ENCODE data around the gene RANBP1. TPM values are rescaled to one million over a fixed set of nuclear protein-coding genes. Genes with fewer than 3 reads are reported as not detected.

The RANBP1 gene
- total and polyA plus RNA-seq, 2 donors (not counting 1 experiment from before 2014, with no cell fraction given) = 67.0 to 77.6 TPM

- TF ChIP-seq CTCF (IDR thresholded peaks at IDR 0.05) (no peak), EZH2 (IDR thresholded peaks at IDR 0.05; ENCODE audit: borderline replicate concordance, insufficient read depth, low read depth, low read length, poor library complexity, severe bottlenecking) (no peak)
- no peak overlapping the region for H3K4me2 ChIP-seq (replicated peaks; ENCODE audit: low read depth, low read length, poor library complexity, severe bottlenecking)
- no peak overlapping the region for H3K27ac Mint-ChIP-seq
- H4K20me1 ChIP-seq (ENCODE audit: control insufficient read depth, insufficient read depth, low read length, poor library complexity, severe bottlenecking) = no peaks in the 10 kb centered on the region
- H3K4me3 Mint-ChIP-seq = no peak overlapping the region
- no peaks in the 10 kb centered on the region for H3K9me3 ChIP-seq (ENCODE audit: control extremely low read depth in 1 of 3, control insufficient read depth in 2 of 3, insufficient read depth in 1 of 3, low read length in 2 of 3)
- H3K9ac ChIP-seq (ENCODE audit: low read length) = no peak overlapping the region
- POLR2A ChIA-PET = no interaction called here
- peaks cover 3% of the 10 kb centered on the region for H3K27me3 Mint-ChIP-seq
- WGBS (ENCODE audit: insufficient coverage) = 93% methylated on average over 12 of the region's 12 CpGs
- H3K4me1 ChIP-seq (ENCODE audit: control insufficient read depth in 2 of 2, insufficient read depth in 2 of 2, low read length in 2 of 2) = no peaks in the 10 kb centered on the region
- H3K79me2 ChIP-seq (ENCODE audit: control insufficient read depth, insufficient read depth, low read length) = no peaks in the 10 kb centered on the region
- H2AFZ ChIP-seq (ENCODE audit: insufficient read depth, low read depth, low read length, poor library complexity, severe bottlenecking) = no peak overlapping the region
- no peaks in the 10 kb centered on the region for H3K9me3 Mint-ChIP-seq (ENCODE audit: insufficient read depth)
- no peaks in the 10 kb centered on the region for H3K27me3 ChIP-seq (replicated peaks in 1 of 4; ENCODE audit: control extremely low read depth in 1 of 4, control insufficient read depth in 3 of 4, insufficient read depth in 4 of 4, low read length in 3 of 4)
- intact Hi-C loops (cut with micrococcal nuclease) = no loop called here
- no peak overlapping the region for H3K4me3 ChIP-seq (ENCODE audit: control extremely low read depth in 1 of 5, extremely low read depth in 1 of 5, insufficient read depth in 1 of 5, low read depth in 2 of 5, low read length in 4 of 5)
- no peak for ATAC-seq (ENCODE audit: low read depth)
- DNase-seq = no peak
- no peaks in the 10 kb centered on the region for H3K36me3 ChIP-seq (replicated peaks in 1 of 2; ENCODE audit: control extremely low read depth in 1 of 2, control insufficient read depth in 1 of 2, extremely low read depth in 1 of 2, insufficient read depth in 2 of 2, low read length in 1 of 2)
- CTCF ChIA-PET = no interaction called here
- no peak overlapping the region for H3K27ac ChIP-seq (ENCODE audit: low read length in 2 of 2)
- no peaks in the 10 kb centered on the region for H3K4me1 Mint-ChIP-seq
Observed at GRCh38 chr22:20171288-20172140, 55.6 kb downstream of the RANBP1 start.

- ChIA-PET CTCF (no interaction called here), POLR2A (no interaction called here)
- no peaks in the 10 kb centered on the region for H3K27me3 ChIP-seq (replicated peaks in 1 of 4; ENCODE audit: control extremely low read depth in 1 of 4, control insufficient read depth in 3 of 4, insufficient read depth in 4 of 4, low read length in 3 of 4)
- Mint-ChIP-seq H3K9me3 (ENCODE audit: insufficient read depth) (no peaks in the 10 kb centered on the region), H3K27me3 (peaks cover 3% of the 10 kb centered on the region), H3K27ac (no peak overlapping the region), H3K4me3 (no peak overlapping the region), H3K4me1 (no peaks in the 10 kb centered on the region)
- no peak overlapping the region for H3K4me2 ChIP-seq (replicated peaks; ENCODE audit: low read depth, low read length, poor library complexity, severe bottlenecking)
- no peak for DNase-seq
- H3K9me3 ChIP-seq (ENCODE audit: control extremely low read depth in 1 of 3, control insufficient read depth in 2 of 3, insufficient read depth in 1 of 3, low read length in 2 of 3) = no peaks in the 10 kb centered on the region
- no peak overlapping the region for H3K4me3 ChIP-seq (ENCODE audit: control extremely low read depth in 1 of 5, extremely low read depth in 1 of 5, insufficient read depth in 1 of 5, low read depth in 2 of 5, low read length in 4 of 5)
- no peaks in the 10 kb centered on the region for H4K20me1 ChIP-seq (ENCODE audit: control insufficient read depth, insufficient read depth, low read length, poor library complexity, severe bottlenecking)
- H2AFZ ChIP-seq (ENCODE audit: insufficient read depth, low read depth, low read length, poor library complexity, severe bottlenecking) = no peak overlapping the region
- H3K4me1 ChIP-seq (ENCODE audit: control insufficient read depth in 2 of 2, insufficient read depth in 2 of 2, low read length in 2 of 2) = no peaks in the 10 kb centered on the region
- 90% methylated on average over 8 of the region's 10 CpGs for WGBS (ENCODE audit: insufficient coverage)
- TF ChIP-seq EZH2 (IDR thresholded peaks at IDR 0.05; ENCODE audit: borderline replicate concordance, insufficient read depth, low read depth, low read length, poor library complexity, severe bottlenecking) (no peak), CTCF (IDR thresholded peaks at IDR 0.05) (no peak)
- intact Hi-C loops (cut with micrococcal nuclease) = no loop called here
- no peak overlapping the region for H3K27ac ChIP-seq (ENCODE audit: low read length in 2 of 2)
- H3K9ac ChIP-seq (ENCODE audit: low read length) = no peak overlapping the region
- no peaks in the 10 kb centered on the region for H3K36me3 ChIP-seq (replicated peaks in 1 of 2; ENCODE audit: control extremely low read depth in 1 of 2, control insufficient read depth in 1 of 2, extremely low read depth in 1 of 2, insufficient read depth in 2 of 2, low read length in 1 of 2)
- ATAC-seq (ENCODE audit: low read depth) = no peak
- H3K79me2 ChIP-seq (ENCODE audit: control insufficient read depth, insufficient read depth, low read length) = no peaks in the 10 kb centered on the region
Observed at GRCh38 chr22:20172141-20172613, 56.3 kb downstream of the RANBP1 start.
